Measurements from ENCODE around the gene ADM. TPM values are rescaled to one million over a fixed set of nuclear protein-coding genes. Genes with fewer than 3 reads are reported as not detected.

ADM gene
- total and polyA plus RNA-seq, 2 donors (not counting 1 experiment from before 2014, with no cell fraction given) = 2.3 to 10.4 TPM

GRCh38 chr11:10265936-10266335, 38.9 kb upstream of the ADM start:
- 100% methylated on average over 1 of the region's 3 CpGs for WGBS (ENCODE audit: insufficient coverage)
- no peak overlapping the region for H3K9ac ChIP-seq (ENCODE audit: low read length)
- DNase-seq (no peak), ATAC-seq (ENCODE audit: low read depth) (no peak)
- no peaks in the 10 kb centered on the region for H3K27me3 ChIP-seq (replicated peaks in 1 of 4; ENCODE audit: control extremely low read depth in 1 of 4, control insufficient read depth in 3 of 4, insufficient read depth in 4 of 4, low read length in 3 of 4)
- no peaks in the 10 kb centered on the region for H3K9me3 ChIP-seq (ENCODE audit: control extremely low read depth in 1 of 3, control insufficient read depth in 2 of 3, insufficient read depth in 1 of 3, low read length in 2 of 3)
- no peak overlapping the region for H3K27ac Mint-ChIP-seq
- no peaks in the 10 kb centered on the region for H3K4me1 ChIP-seq (ENCODE audit: control insufficient read depth in 2 of 2, insufficient read depth in 2 of 2, low read length in 2 of 2)
- H3K4me3 ChIP-seq (ENCODE audit: control extremely low read depth in 1 of 5, extremely low read depth in 1 of 5, insufficient read depth in 1 of 5, low read depth in 2 of 5, low read length in 4 of 5) = no peak overlapping the region
- H3K79me2 ChIP-seq (ENCODE audit: control insufficient read depth, insufficient read depth, low read length) = no peaks in the 10 kb centered on the region
- ChIA-PET CTCF (interaction anchor here (1.4 kb wide), 1 partner anchor 101 kb away, joined by 4 read pairs; no protein-coding TSS in a partner anchor), POLR2A (no interaction called here)
- intact Hi-C loops (cut with micrococcal nuclease) = no loop called here
- TF ChIP-seq CTCF (IDR thresholded peaks at IDR 0.05) = no peak
- TF ChIP-seq EZH2 (IDR thresholded peaks at IDR 0.05; ENCODE audit: borderline replicate concordance, insufficient read depth, low read depth, low read length, poor library complexity, severe bottlenecking) = no peak
- H3K9me3 Mint-ChIP-seq (ENCODE audit: insufficient read depth) = no peaks in the 10 kb centered on the region
- H3K36me3 ChIP-seq (replicated peaks in 1 of 2; ENCODE audit: control extremely low read depth in 1 of 2, control insufficient read depth in 1 of 2, extremely low read depth in 1 of 2, insufficient read depth in 2 of 2, low read length in 1 of 2) = no peaks in the 10 kb centered on the region
- H2AFZ ChIP-seq (ENCODE audit: insufficient read depth, low read depth, low read length, poor library complexity, severe bottlenecking) = no peak overlapping the region
- H3K4me1 Mint-ChIP-seq = no peaks in the 10 kb centered on the region
- no peak overlapping the region for H3K27ac ChIP-seq (ENCODE audit: low read length in 2 of 2)
- no peak overlapping the region for H3K4me2 ChIP-seq (replicated peaks; ENCODE audit: low read depth, low read length, poor library complexity, severe bottlenecking)
- no peaks in the 10 kb centered on the region for H4K20me1 ChIP-seq (ENCODE audit: control insufficient read depth, insufficient read depth, low read length, poor library complexity, severe bottlenecking)
- peaks cover 13% of the 10 kb centered on the region for H3K27me3 Mint-ChIP-seq
- no peak overlapping the region for H3K4me3 Mint-ChIP-seq

- intact Hi-C loops (cut with micrococcal nuclease) = no loop called here
- Histone ChIP-seq H3K36me3 (replicated peaks in 1 of 2; ENCODE audit: control extremely low read depth in 1 of 2, control insufficient read depth in 1 of 2, extremely low read depth in 1 of 2, insufficient read depth in 2 of 2, low read length in 1 of 2) (no peaks in the 10 kb centered on the region), H4K20me1 (ENCODE audit: control insufficient read depth, insufficient read depth, low read length, poor library complexity, severe bottlenecking) (no peaks in the 10 kb centered on the region), H3K79me2 (ENCODE audit: control insufficient read depth, insufficient read depth, low read length) (no peaks in the 10 kb centered on the region), H3K4me2 (replicated peaks; ENCODE audit: low read depth, low read length, poor library complexity, severe bottlenecking) (no peak overlapping the region), H3K4me1 (ENCODE audit: control insufficient read depth in 2 of 2, insufficient read depth in 2 of 2, low read length in 2 of 2) (no peaks in the 10 kb centered on the region), H3K27me3 (replicated peaks in 1 of 4; ENCODE audit: control extremely low read depth in 1 of 4, control insufficient read depth in 3 of 4, insufficient read depth in 4 of 4, low read length in 3 of 4) (no peaks in the 10 kb centered on the region), H3K4me3 (ENCODE audit: control extremely low read depth in 1 of 5, extremely low read depth in 1 of 5, insufficient read depth in 1 of 5, low read depth in 2 of 5, low read length in 4 of 5) (no peak overlapping the region), H2AFZ (ENCODE audit: insufficient read depth, low read depth, low read length, poor library complexity, severe bottlenecking) (no peak overlapping the region), H3K9me3 (ENCODE audit: control extremely low read depth in 1 of 3, control insufficient read depth in 2 of 3, insufficient read depth in 1 of 3, low read length in 2 of 3) (no peaks in the 10 kb centered on the region), H3K27ac (ENCODE audit: low read length in 2 of 2) (no peak overlapping the region), H3K9ac (ENCODE audit: low read length) (no peak overlapping the region)
- H3K4me1 Mint-ChIP-seq = no peaks in the 10 kb centered on the region
- no peak overlapping the region for H3K27ac Mint-ChIP-seq
- DNase-seq (no peak), ATAC-seq (ENCODE audit: low read depth) (no peak)
- H3K27me3 Mint-ChIP-seq = peaks cover 13% of the 10 kb centered on the region
- no CpG with 5 or more reads among the region's 3 CpGs for WGBS (ENCODE audit: insufficient coverage)
- H3K4me3 Mint-ChIP-seq = no peak overlapping the region
- H3K9me3 Mint-ChIP-seq (ENCODE audit: insufficient read depth) = no peaks in the 10 kb centered on the region
- POLR2A ChIA-PET = no interaction called here
- CTCF ChIA-PET = no interaction called here
- no peak for TF ChIP-seq CTCF (IDR thresholded peaks at IDR 0.05)
- no peak for TF ChIP-seq EZH2 (IDR thresholded peaks at IDR 0.05; ENCODE audit: borderline replicate concordance, insufficient read depth, low read depth, low read length, poor library complexity, severe bottlenecking)
Measured at GRCh38 chr11:10267821-10268220, 37.1 kb upstream of the ADM start.
